GM12872 (cell line): ENCODE results near the gene TBC1D16.

Source experiments
- CTCF ChIP-seq: IDR thresholded peaks from 3 replicates; pipeline ENCODE4 v1.5.1; 2011; ENCODE audit warnings: low read depth, mild to moderate bottlenecking, low read length, moderate library complexity; ENCODE audit not compliant: insufficient read depth

TBC1D16 gene

GRCh38 chr17:79947351-79948031 lies 88.2 kb downstream of the TBC1D16 start:
- TF ChIP-seq CTCF: no peak

DNA sequence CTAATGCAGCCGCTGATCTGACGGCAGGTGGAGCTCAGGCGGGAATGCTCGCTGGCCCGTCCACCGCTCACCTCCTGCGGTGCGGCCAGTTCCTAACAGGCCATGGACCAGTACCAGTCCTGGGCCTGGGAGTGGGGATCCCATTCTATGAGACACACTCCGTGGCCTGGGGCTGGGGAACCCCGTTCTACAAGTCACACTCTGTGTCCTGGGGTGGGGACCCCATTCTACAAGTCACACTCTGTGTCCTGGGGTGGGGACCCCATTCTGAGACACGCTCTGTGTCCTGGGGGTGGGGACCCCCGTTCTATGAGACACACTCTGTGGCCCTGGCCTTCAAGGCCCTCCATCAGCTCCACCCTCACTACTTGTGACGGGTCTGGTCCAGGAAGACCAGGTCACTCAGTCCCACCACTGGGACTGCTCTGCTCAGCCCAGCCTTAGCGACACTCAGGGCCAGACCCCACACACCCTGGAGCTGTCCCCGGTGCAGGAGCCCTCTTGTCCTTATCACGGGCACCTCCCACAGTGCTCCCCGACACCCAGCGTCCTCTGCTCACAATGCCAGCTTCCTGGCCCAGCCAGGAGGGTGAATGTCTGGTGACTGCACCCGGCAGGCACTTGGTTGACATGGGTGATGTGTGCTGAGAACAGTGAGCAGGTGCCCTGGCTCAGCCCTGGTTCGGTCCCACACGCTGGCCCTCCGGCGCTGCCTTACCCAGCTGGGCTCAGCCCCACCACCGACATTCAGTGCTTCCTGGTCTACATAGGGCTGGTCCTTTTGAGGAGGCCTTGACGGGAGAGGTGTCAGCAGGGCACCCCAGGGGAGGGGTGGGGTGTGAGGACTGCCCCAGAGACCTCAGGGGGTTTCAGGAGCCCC lies 89.1 kb downstream of the TBC1D16 start:
- no peak for TF ChIP-seq CTCF

- no peak for TF ChIP-seq CTCF
These were observed 89.9 kb downstream of the TBC1D16 start for GRCh38 chr17:79945591-79946255.

DNA sequence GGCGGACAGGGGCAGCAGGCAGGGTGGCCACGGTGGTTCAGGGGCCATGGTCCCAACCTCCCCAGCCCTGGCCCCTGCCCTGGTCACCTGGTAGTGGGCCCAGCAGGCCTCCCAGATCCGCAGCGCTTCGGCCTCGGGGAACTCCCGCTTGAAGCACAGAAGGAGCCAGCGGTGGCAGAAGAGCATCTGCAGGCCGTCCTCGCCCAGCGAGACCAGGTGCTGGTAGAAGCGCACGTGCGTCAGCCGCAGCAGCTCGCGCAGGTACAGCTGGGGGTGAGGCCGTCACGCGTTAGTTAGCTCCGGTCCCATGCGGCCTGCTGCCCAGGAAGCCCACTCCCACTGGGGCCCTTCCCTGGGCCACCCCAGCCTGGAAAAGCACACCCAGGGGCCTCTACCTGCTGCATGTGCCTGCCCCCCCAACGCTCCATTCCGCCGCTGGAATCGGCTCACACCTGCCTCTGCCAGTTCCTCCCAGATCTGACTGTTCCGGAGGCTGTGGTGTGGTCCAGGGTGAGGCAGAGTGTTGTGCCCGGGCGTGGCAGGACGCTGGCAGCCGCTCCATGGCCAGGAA lies 90.8 kb downstream of the TBC1D16 start:
- no peak for TF ChIP-seq CTCF

GRCh38 chr17:79944251-79944812 lies 91.3 kb downstream of the TBC1D16 start:
- no peak for TF ChIP-seq CTCF

DNA sequence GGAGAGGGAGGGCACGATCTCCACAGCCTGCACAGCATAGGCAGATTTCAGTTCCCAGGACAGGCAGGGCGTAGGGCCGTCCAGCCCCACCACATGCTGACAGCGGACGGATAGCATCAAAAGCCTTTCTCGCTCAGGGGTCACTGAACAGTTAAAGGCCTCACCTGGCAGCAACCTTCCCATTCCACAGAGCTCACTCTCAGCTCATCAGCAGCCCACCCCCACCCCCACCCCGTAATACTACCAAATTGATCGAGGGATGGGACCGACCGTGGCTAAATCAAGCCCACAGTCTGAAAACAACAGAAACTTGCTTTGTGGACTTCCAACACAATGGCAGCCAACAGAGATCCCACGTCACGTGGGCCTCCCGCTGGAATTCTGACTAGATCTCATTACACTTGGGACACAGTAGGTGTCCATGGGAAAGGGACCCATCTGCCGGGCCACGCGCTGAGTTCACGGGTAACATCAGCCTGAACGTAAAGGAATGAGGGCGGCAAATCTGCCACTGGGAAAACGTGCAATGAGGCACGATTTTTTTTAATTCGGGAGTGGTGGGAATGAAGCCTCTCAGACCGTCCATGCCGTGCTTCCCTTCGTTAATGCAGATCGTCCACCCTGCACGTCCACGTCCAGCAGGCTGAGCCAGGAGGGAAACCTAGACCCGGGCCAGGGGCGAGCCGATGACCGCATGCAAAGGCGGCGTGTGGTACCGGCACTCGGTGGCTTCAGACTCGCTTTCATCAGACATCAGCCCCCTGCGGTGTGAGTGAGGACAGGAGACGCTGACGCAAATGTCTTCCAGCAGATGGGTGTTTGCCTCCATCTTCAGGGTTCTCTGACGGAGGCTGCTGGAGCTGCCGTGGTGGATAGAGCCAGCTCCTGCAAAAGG lies 92.1 kb downstream of the TBC1D16 start:
- no peak for TF ChIP-seq CTCF
